Measurements from ENCODE around the gene DENND4C. TPM values are rescaled to one million over a fixed set of nuclear protein-coding genes. Genes with fewer than 3 reads are reported as not detected.
"Not testable (repeated sequence)": the region's sequence is repeated elsewhere in the genome, so short reads cannot be mapped to it uniquely, and the experiment has no call there.

The DENND4C gene
- polyA plus RNA-seq, 2 of the 4 experiments (the other 2 are of a cell fraction), result 17.4 to 44.1 TPM

GRCh38 chr9:19255112-19255511 is 24.6 kb downstream of the DENND4C start:
- Histone ChIP-seq H3K9me3 (no peaks in the 10 kb centered on the region), H3K4me3 (no peak overlapping the region), H3K4me2 (no peak overlapping the region), H3K4me1 (peaks cover 10% of the 10 kb centered on the region), H3K27ac (no peak overlapping the region)
- POLR2A ChIA-PET, result no interaction called here
- ATAC-seq (no peak), DNase-seq (ENCODE audit: low read depth in 1 of 2, low spot score in 1 of 2) (no peak), FAIRE-seq (no peak)
- CTCF ChIA-PET, result interaction anchor here (0.7 kb wide), 1 partner anchor 13 kb away, joined by 4 read pairs; no protein-coding TSS in a partner anchor
- WGBS (ENCODE audit: missing lambda C conversion rate), result 96% methylated on average over 2 of the region's 2 CpGs
- no peak for TF ChIP-seq BHLHE40 (IDR thresholded peaks at IDR 0.05; ENCODE audit: low read depth, low read length)
- no peak for TF ChIP-seq HDAC2 (IDR thresholded peaks at IDR 0.05)
- TF ChIP-seq RCOR1 (IDR thresholded peaks at IDR 0.05; ENCODE audit: low read depth, low read length), result no peak
- no peak for TF ChIP-seq JUNB (IDR thresholded peaks at IDR 0.05)
- no peak for TF ChIP-seq NR3C1 (IDR thresholded peaks at IDR 0.05)
- TF ChIP-seq CHD2 (IDR thresholded peaks at IDR 0.05; ENCODE audit: low read length, partially characterized antibody), result no peak
- TF ChIP-seq CBX2 (IDR thresholded peaks at IDR 0.05; ENCODE audit: borderline replicate concordance, low read depth), result no peak
- TF ChIP-seq HEYL (CRISPR knock-in tag; IDR thresholded peaks at IDR 0.05), result no peak
- TF ChIP-seq USF2 (IDR thresholded peaks at IDR 0.05), result no peak
- TF ChIP-seq MAFK (IDR thresholded peaks at IDR 0.05; ENCODE audit: partially characterized antibody), result no peak
- no peak for TF ChIP-seq PBX3 (IDR thresholded peaks at IDR 0.05)
- TF ChIP-seq RARB (CRISPR knock-in tag; IDR thresholded peaks at IDR 0.05), result no peak
- TF ChIP-seq EP300 (IDR thresholded peaks at IDR 0.05), result no peak
- TF ChIP-seq POLR2A (IDR thresholded peaks at IDR 0.05; ENCODE audit: low read length), result no peak
- no peak for TF ChIP-seq NFE2L2 (conservative IDR thresholded peaks at IDR 0.05; ENCODE audit: low read length)
- TF ChIP-seq FOXS1 (CRISPR knock-in tag; IDR thresholded peaks at IDR 0.05), result no peak
- TF ChIP-seq E2F6 (IDR thresholded peaks at IDR 0.05; ENCODE audit: borderline replicate concordance, low read depth), result no peak

GRCh38 chr9:19255821-19256220 is 25.3 kb downstream of the DENND4C start:
- Histone ChIP-seq H3K4me1 (peaks cover 10% of the 10 kb centered on the region), H3K4me2 (no peak overlapping the region), H3K4me3 (no peak overlapping the region), H3K9me3 (no peaks in the 10 kb centered on the region), H3K27ac (no peak overlapping the region)
- CTCF ChIA-PET, result interaction anchor here (0.7 kb wide), 1 partner anchor 13 kb away, joined by 4 read pairs; no protein-coding TSS in a partner anchor
- DNase-seq (ENCODE audit: low read depth in 1 of 2, low spot score in 1 of 2) (no peak), ATAC-seq (no peak), FAIRE-seq (no peak)
- POLR2A ChIA-PET, result no interaction called here
- no peak for TF ChIP-seq EHF (CRISPR knock-in tag; IDR thresholded peaks at IDR 0.05)
- no peak for TF ChIP-seq ESRRA (IDR thresholded peaks at IDR 0.05; ENCODE audit: borderline replicate concordance, low read length)
- no peak for TF ChIP-seq PHF8 (IDR thresholded peaks at IDR 0.05; ENCODE audit: borderline replicate concordance, low read depth)
- no peak for TF ChIP-seq CHD2 (IDR thresholded peaks at IDR 0.05; ENCODE audit: low read length, partially characterized antibody)
- TF ChIP-seq HOXB13 (CRISPR knock-in tag; IDR thresholded peaks at IDR 0.05; ENCODE audit: low read depth), result no peak
- TF ChIP-seq CEBPB (IDR thresholded peaks at IDR 0.05), result no peak
- TF ChIP-seq RAD21 (conservative IDR thresholded peaks at IDR 0.05 in 1 of 2, IDR thresholded peaks at IDR 0.05 in 1 of 2), result no peak
- no peak for TF ChIP-seq HES2 (IDR thresholded peaks at IDR 0.05)
- TF ChIP-seq TP53 (CRISPR knock-in tag; IDR thresholded peaks at IDR 0.05), result no peak
- no peak for TF ChIP-seq FOSL2 (IDR thresholded peaks at IDR 0.05)
- TF ChIP-seq FOSL2 (CRISPR knock-in tag; IDR thresholded peaks at IDR 0.05), result no peak
- TF ChIP-seq CHD4 (IDR thresholded peaks at IDR 0.05; ENCODE audit: borderline replicate concordance), result no peak
- no peak for TF ChIP-seq HMGXB4 (CRISPR knock-in tag; IDR thresholded peaks at IDR 0.05; ENCODE audit: borderline replicate concordance)
- TF ChIP-seq ZNF302 (CRISPR knock-in tag; IDR thresholded peaks at IDR 0.05), result no peak

- DNase-seq (ENCODE audit: low read depth in 1 of 2, low spot score in 1 of 2); H3K4me3 ChIP-seq; CTCF ChIA-PET; H3K4me1 ChIP-seq; ATAC-seq; H3K9me3 ChIP-seq; H3K4me2 ChIP-seq; H3K27ac ChIP-seq: not testable (repeated sequence)
- 98% methylated on average over 8 of the region's 8 CpGs for WGBS (ENCODE audit: missing lambda C conversion rate)
- POLR2A ChIA-PET, result interaction anchor here (0.6 kb wide), 1 partner anchor 26 kb away, joined by 3 read pairs; no protein-coding TSS in a partner anchor
- peak; percentile 74 for FAIRE-seq
Measured at GRCh38 chr9:19259665-19260255, 29.3 kb downstream of the DENND4C start.

GRCh38 chr9:19265602-19266001 is 35.1 kb downstream of the DENND4C start:
- H3K9me3 ChIP-seq; POLR2A ChIA-PET; DNase-seq (ENCODE audit: low read depth in 1 of 2, low spot score in 1 of 2); H3K27ac ChIP-seq; CTCF ChIA-PET; FAIRE-seq; H3K4me3 ChIP-seq; H3K4me2 ChIP-seq; H3K4me1 ChIP-seq; ATAC-seq: not testable (repeated sequence)
- 97% methylated on average over 4 of the region's 4 CpGs for WGBS (ENCODE audit: missing lambda C conversion rate)
